Esophagus muscularis mucosa (tissue), 4 donors: ENCODE results near the gene PCDHB5. TPM values are rescaled to one million over a fixed set of nuclear protein-coding genes. Genes with fewer than 3 reads are reported as not detected.
A peak's percentile ranks its signal among the peaks of the same experiment; 100 is the strongest.
"Not testable (repeated sequence)": the region's sequence is repeated elsewhere in the genome, so short reads cannot be mapped to it uniquely, and the experiment has no call there.

ENCODE experiments used
- DNase-seq: peaks from one replicate; pipeline ENCODE4 v3.0.0-alpha.2; 2017; ENCODE audit errors: extremely low spot score
- H3K27ac ChIP-seq, 4 donors: fragments of 200-600 bp; sonication (generic); replicated peaks in 1 of 4; 1 replicate in 3 of 4; 2 replicates in 1 of 4; pipeline ENCODE4 v1.5.1; 2016 to 2019; ENCODE audit warnings: mild to moderate bottlenecking in 1 of 4
- H3K27me3 ChIP-seq, 4 donors: fragments of 200-600 bp; sonication (generic); one replicate each; pipeline versions ENCODE4 v1.5.1 to v1.6.0; 2016 to 2019
- H3K36me3 ChIP-seq, 4 donors: fragments of 200-600 bp; sonication (generic); one replicate each; pipeline ENCODE4 v1.5.1; 2016 to 2019
- H3K4me1 ChIP-seq, 4 donors: fragments of 200-600 bp; sonication (generic); one replicate each; pipeline ENCODE4 v1.5.1; 2016 to 2019
- H3K4me3 ChIP-seq, 4 donors: fragments of 200-600 bp; sonication (generic); 1 replicate in 2 of 4; 2 replicates in 2 of 4; pipeline ENCODE4 v1.5.1; 2016 to 2019; ENCODE audit warnings: mild to moderate bottlenecking in 4 of 4, moderate library complexity in 1 of 4
- H3K9me3 ChIP-seq, 4 donors: fragments of 200-600 bp; sonication (generic); 1 replicate in 3 of 4; 2 replicates in 1 of 4; pipeline ENCODE4 v1.5.1; 2016 to 2019
- CTCF ChIP-seq, 3 experiments: fragments of 200-600 bp in 2 of 3; fragments of 450-650 bp in 1 of 3; sonication (generic) in 2 of 3; IDR thresholded peaks; one replicate each; pipeline ENCODE4 v1.5.1; 2017 to 2019; ENCODE audit warnings: antibody characterized with exemption in 3 of 3, mild to moderate bottlenecking in 2 of 3, moderate library complexity in 1 of 3
- EP300 ChIP-seq: sonication (generic); formaldehyde crosslinking; IDR thresholded peaks from one replicate; pipeline ENCODE4 v1.6.1; 2017; ENCODE audit warnings: antibody characterized with exemption
- POLR2A ChIP-seq: fragments of 450-650 bp; IDR thresholded peaks from one replicate; pipeline ENCODE4 v1.6.1; 2017; ENCODE audit warnings: antibody characterized with exemption, moderate library complexity, mild to moderate bottlenecking, low read depth
- POLR2AphosphoS5 ChIP-seq, 2 donors: sonication (generic); formaldehyde crosslinking; IDR thresholded peaks; one replicate each; pipeline ENCODE4 v1.6.1; 2017; ENCODE audit warnings: antibody characterized with exemption in 2 of 2
- WGBS: methylation state at CpG from one replicate; pipeline ENCODE4 v1.1.5; 2018; 5-methylcytosine and 5-hydroxymethylcytosine counted together
- intact Hi-C: fragments of 100-400 bp; cut with DNase I; formaldehyde crosslinking; loops from one replicate; pipeline ENCODE4 v1.15.1; 2023
- total RNA-seq, 4 donors: library from RNA; depleted of rRNA; stranded (reverse); fragments of >200 nt; gene quantifications; one replicate each; pipeline versions ENCODE4 v1.1.0 to v1.2.1, GENCODE V29; 2016

The PCDHB5 gene
- total RNA-seq, 4 donors from 2014 or later, result 3.6 to 7.4 (median 4.0) TPM

DNA sequence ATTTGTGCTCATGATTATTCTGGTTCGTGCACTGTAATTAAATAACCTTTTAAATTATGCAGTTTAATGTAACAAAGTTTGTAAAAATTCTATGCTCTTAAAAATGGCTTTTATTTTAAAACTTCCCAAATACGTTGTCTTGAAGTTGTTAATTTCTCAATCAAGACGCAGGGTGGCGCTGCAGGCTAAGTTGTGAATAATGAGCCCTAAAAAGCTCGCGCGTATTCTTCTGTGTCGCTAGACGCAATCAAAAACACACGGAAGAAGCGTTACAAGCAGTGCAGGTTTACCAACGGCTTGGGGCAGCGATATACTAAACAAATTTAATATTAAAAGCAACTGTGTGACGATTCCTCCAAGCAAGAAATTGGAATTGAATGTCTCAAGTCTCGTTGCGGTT is 13.4 kb upstream of the PCDHB5 start, which contains the start of gene PCDHB4:
PCDHB4 (plus strand) TSS at position 256 of the 400 bp plus-strand sequence. CDS start 181 bp downstream, outside the sequence.
- Histone ChIP-seq H3K27ac (peak within 1 kb of the TSS in 1 of 4 donors; percentile 20), H3K4me3 (peak within 1 kb of the TSS; percentile 35 to 40 (median 38)), H3K4me1 (no peaks in the 10 kb centered on the region), H3K9me3 (peaks cover 0 to 37% (median 31%) of the 10 kb centered on the region in 4 donors), H3K27me3 (peaks cover 0 to 27% (median 2%) of the 10 kb centered on the region in 4 donors), H3K36me3 (no peaks in the 10 kb centered on the region)
- peak in 2 of 3 experiments; percentile 19 to 24 for TF ChIP-seq CTCF (IDR thresholded peaks at IDR 0.05)
- TF ChIP-seq EP300, result no peak
- no peak for TF ChIP-seq POLR2A
- TF ChIP-seq POLR2AphosphoS5 (IDR thresholded peaks at IDR 0.05), result no peak
- intact Hi-C loops, result no loop called here
- WGBS, result 23% methylated on average over 16 of the region's 16 CpGs
- DNase-seq, result no peak

DNA sequence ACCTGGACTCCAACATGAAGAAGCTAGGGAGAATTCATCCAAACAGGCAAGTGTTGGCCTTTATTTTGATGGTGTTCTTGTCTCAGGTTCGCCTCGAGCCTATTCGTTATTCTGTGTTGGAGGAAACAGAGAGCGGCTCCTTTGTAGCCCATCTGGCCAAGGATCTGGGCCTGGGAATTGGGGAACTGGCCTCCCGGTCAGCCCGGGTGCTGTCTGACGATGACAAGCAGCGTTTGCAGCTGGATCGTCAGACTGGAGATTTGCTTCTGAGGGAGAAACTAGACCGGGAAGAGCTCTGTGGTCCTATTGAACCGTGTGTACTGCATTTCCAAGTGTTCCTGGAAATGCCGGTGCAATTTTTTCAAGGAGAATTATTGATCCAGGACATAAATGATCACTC is 13.0 kb upstream of the PCDHB5 start:
- Histone ChIP-seq H3K4me3 (peak overlapping the region; percentile 35 to 40 (median 38)), H3K9me3 (peaks cover 0 to 37% (median 27%) of the 10 kb centered on the region in 4 donors), H3K4me1 (no peaks in the 10 kb centered on the region), H3K27me3 (peaks cover 0 to 27% (median 2%) of the 10 kb centered on the region in 4 donors), H3K36me3 (no peaks in the 10 kb centered on the region), H3K27ac (peak overlapping the region in 1 of 4 donors; percentile 20)
- no peak for DNase-seq
- no peak for TF ChIP-seq CTCF (IDR thresholded peaks at IDR 0.05)
- TF ChIP-seq POLR2AphosphoS5 (IDR thresholded peaks at IDR 0.05), result no peak
- no peak for TF ChIP-seq EP300
- TF ChIP-seq POLR2A, result no peak
- intact Hi-C loops, result no loop called here
- 43% methylated on average over 12 of the region's 12 CpGs for WGBS

DNA sequence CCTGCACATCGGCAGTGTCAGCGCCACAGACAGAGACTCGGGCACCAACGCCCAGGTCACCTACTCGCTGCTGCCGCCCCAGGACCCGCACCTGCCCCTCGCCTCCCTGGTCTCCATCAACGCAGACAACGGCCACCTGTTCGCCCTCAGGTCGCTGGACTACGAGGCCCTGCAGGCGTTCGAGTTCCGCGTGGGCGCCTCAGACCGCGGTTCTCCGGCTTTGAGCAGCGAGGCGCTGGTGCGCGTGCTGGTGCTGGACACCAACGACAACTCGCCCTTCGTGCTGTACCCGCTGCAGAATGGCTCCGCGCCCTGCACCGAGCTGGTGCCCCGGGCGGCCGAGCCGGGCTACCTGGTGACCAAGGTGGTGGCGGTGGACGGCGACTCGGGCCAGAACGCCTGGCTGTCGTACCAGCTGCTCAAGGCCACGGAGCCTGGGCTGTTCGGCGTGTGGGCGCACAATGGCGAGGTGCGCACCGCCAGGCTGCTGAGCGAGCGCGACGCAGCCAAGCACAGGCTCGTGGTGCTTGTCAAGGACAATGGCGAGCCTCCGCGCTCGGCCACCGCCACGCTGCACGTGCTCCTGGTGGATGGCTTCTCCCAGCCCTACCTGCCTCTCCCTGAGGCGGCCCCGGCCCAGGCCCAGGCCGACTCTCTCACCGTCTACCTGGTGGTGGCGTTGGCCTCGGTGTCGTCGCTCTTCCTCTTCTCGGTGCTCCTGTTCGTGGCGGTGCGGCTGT is 11.4 kb upstream of the PCDHB5 start:
- intact Hi-C loops, H3K27ac ChIP-seq, H3K4me1 ChIP-seq, H3K4me3 ChIP-seq, DNase-seq, H3K36me3 ChIP-seq: not testable (repeated sequence)
- peaks cover 0 to 39% (median 24%) of the 10 kb centered on the region in 4 donors for H3K9me3 ChIP-seq
- peaks cover 0 to 27% (median 2%) of the 10 kb centered on the region in 4 donors for H3K27me3 ChIP-seq
- 44% methylated on average over 10 of the region's 73 CpGs for WGBS

DNA sequence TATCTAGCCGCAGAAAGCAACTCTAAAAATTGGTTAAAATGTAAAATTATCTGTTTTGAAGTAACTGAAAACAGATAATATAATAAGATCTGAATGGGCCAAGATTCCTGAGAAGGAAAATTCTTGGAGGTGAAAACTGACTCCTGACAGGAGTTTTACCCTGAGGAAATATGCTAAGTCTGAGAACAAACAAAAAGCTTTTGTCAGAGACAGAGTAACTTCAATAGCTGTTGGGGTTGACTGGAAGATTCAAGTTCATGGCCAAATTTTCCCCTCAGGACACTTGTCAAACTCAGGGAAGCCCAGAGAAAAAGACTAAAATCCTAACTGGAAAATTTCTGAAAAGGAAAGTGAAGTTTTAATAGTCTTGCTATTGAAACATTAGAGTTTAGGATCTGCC is 7.7 kb upstream of the PCDHB5 start:
- 92% methylated on average over 1 of the region's 1 CpG for WGBS
- TF ChIP-seq POLR2A (no peak), CTCF (IDR thresholded peaks at IDR 0.05) (no peak), POLR2AphosphoS5 (IDR thresholded peaks at IDR 0.05) (no peak), EP300 (no peak)
- peaks cover 0 to 43% (median 14%) of the 10 kb centered on the region in 4 donors for H3K9me3 ChIP-seq

DNA sequence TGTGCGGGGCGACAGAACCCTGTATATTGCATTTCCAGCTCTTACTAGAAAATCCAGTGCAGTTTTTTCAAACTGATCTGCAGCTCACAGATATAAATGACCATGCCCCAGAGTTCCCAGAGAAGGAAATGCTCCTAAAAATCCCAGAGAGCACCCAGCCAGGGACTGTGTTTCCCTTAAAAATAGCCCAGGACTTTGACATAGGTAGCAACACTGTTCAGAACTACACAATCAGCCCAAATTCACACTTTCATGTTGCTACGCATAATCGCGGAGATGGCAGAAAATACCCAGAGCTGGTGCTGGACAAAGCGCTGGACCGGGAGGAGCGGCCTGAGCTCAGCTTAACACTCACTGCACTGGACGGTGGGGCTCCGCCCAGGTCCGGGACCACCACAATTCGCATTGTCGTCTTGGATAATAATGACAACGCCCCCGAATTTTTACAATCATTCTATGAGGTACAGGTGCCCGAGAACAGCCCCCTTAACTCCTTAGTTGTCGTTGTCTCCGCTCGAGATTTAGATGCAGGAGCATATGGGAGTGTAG is 786 bp downstream of the PCDHB5 start:
- H3K4me1 ChIP-seq, result no peaks in the 10 kb centered on the region
- intact Hi-C loops, result no loop called here
- H3K27me3 ChIP-seq, result peaks cover 0 to 13% (median 0%) of the 10 kb centered on the region in 4 donors
- no peak for DNase-seq
- H3K27ac ChIP-seq, result no peak overlapping the region
- peak overlapping the region; percentile 35 to 52 (median 48) for H3K4me3 ChIP-seq
- WGBS, result 58% methylated on average over 19 of the region's 19 CpGs
- H3K9me3 ChIP-seq, result peaks cover 0 to 90% (median 57%) of the 10 kb centered on the region in 4 donors
- TF ChIP-seq CTCF (IDR thresholded peaks at IDR 0.05) (no peak), EP300 (no peak), POLR2A (no peak), POLR2AphosphoS5 (IDR thresholded peaks at IDR 0.05) (no peak)
- no peaks in the 10 kb centered on the region for H3K36me3 ChIP-seq

More for the DNA sequence above, 7.7 kb upstream of the PCDHB5 start:
- no peaks in the 10 kb centered on the region for H3K4me1 ChIP-seq
- no peak overlapping the region for H3K4me3 ChIP-seq
- no peaks in the 10 kb centered on the region for H3K36me3 ChIP-seq
- DNase-seq, result no peak
- H3K27me3 ChIP-seq, result peaks cover 0 to 19% (median 2%) of the 10 kb centered on the region in 4 donors
- intact Hi-C loops, result no loop called here
- H3K27ac ChIP-seq, result no peak overlapping the region

DNA sequence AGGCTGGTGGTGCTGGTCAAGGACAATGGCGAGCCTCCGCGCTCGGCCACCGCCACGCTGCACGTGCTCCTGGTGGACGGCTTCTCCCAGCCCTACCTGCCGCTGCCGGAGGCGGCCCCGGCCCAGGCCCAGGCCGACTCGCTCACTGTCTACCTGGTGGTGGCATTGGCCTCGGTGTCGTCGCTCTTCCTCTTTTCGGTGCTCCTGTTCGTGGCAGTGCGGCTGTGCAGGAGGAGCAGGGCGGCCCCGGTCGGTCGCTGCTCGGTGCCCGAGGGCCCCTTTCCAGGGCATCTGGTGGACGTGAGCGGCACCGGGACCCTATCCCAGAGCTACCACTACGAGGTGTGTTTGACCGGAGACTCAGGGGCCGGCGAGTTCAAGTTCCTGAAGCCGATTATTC is 2.3 kb downstream of the PCDHB5 start:
- H3K9me3 ChIP-seq, result peaks cover 0 to 81% (median 57%) of the 10 kb centered on the region in 4 donors
- H3K4me3 ChIP-seq, H3K27ac ChIP-seq, intact Hi-C loops, H3K4me1 ChIP-seq, H3K36me3 ChIP-seq, DNase-seq: not testable (repeated sequence)
- WGBS, result 58% methylated on average over 5 of the region's 34 CpGs
- H3K27me3 ChIP-seq, result peaks cover 0 to 13% (median 0%) of the 10 kb centered on the region in 4 donors
